K562 (cell line): ENCODE measurements around the gene MED20. TPM values are rescaled to one million over a fixed set of nuclear protein-coding genes. Genes with fewer than 3 reads are reported as not detected.

ENCODE experiments used
- BMI1 ChIP-seq: fragments of 150-350 bp; IDR thresholded peaks from 2 replicates; pipeline ENCODE4 v1.6.1; 2014; ENCODE audit warnings: low read length
- CCNT2 ChIP-seq: IDR thresholded peaks from 2 replicates; pipeline ENCODE4 v1.6.1; 2011; ENCODE audit warnings: borderline replicate concordance, low read depth, mild to moderate bottlenecking, moderate library complexity, mixed read lengths, low read length; ENCODE audit not compliant: insufficient read length; ENCODE audit errors: extremely low read depth
- CEBPG ChIP-seq, 3 experiments: fragments of 200-800 bp in 1 of 3; sonication (Bioruptor generic) in 1 of 3; sonication (generic) in 1 of 3; formaldehyde crosslinking in 1 of 3; IDR thresholded peaks in 2 of 3; conservative IDR thresholded peaks in 1 of 3; 2 replicates each; pipeline versions ENCODE4 v1.6.1 to v1.8.0; 2016 to 2022; ENCODE audit warnings: missing compliant biosample characterization in 2 of 3, missing genetic modification characterization in 2 of 3, mild to moderate bottlenecking in 1 of 3, missing genetic modification reagents in 1 of 3
- HMGN3 ChIP-seq: IDR thresholded peaks from 2 replicates; pipeline ENCODE4 v1.6.1; 2011; ENCODE audit warnings: borderline replicate concordance, low read depth, mild to moderate bottlenecking, mixed read lengths, low read length; ENCODE audit not compliant: insufficient read length; ENCODE audit errors: extremely low read depth
- KDM2B ChIP-seq: fragments of 250-450 bp; sonication (Bioruptor Pico); IDR thresholded peaks from 2 replicates; pipeline ENCODE4 v1.8.0; 2021; ENCODE audit warnings: mild to moderate bottlenecking, moderate library complexity
- L3MBTL2 ChIP-seq: fragments of 450-650 bp; IDR thresholded peaks from 2 replicates; pipeline ENCODE4 v1.6.1; 2016; ENCODE audit warnings: mild to moderate bottlenecking, moderate library complexity
- MAFG ChIP-seq: fragments of 450-650 bp; conservative IDR thresholded peaks from 2 replicates; pipeline ENCODE4 v1.6.1; 2016; ENCODE audit warnings: missing genetic modification characterization, missing compliant biosample characterization
- NONO ChIP-seq, 2 experiments: fragments of 200-400 bp in 1 of 2; fragments of 450-650 bp in 1 of 2; formaldehyde crosslinking in 1 of 2; IDR thresholded peaks; 2 replicates each; pipeline ENCODE4 v1.6.1; 2017; ENCODE audit warnings: low read depth in 2 of 2, mild to moderate bottlenecking in 2 of 2, moderate library complexity in 2 of 2, low read length in 1 of 2
- POLR2H ChIP-seq: IDR thresholded peaks from 2 replicates; pipeline ENCODE4 v1.6.1; 2016; ENCODE audit warnings: missing genetic modification characterization, low read depth, mild to moderate bottlenecking, control low read depth, missing compliant biosample characterization, moderate library complexity
- PTRF ChIP-seq: fragments of 450-650 bp; IDR thresholded peaks from 2 replicates; pipeline ENCODE4 v1.6.1; 2016; ENCODE audit warnings: mild to moderate bottlenecking, missing genetic modification characterization, missing compliant biosample characterization
- PURB ChIP-seq: sonication (generic); formaldehyde crosslinking; IDR thresholded peaks from 2 replicates; pipeline ENCODE4 v1.9.0; 2021; ENCODE audit warnings: low read depth, mild to moderate bottlenecking, missing genetic modification reagents
- RNF2 ChIP-seq: sonication (generic); IDR thresholded peaks from 2 replicates; pipeline ENCODE4 v1.6.1; 2016
- ZNF3 ChIP-seq: fragments of 250-450 bp; sonication (Bioruptor Pico); IDR thresholded peaks from 2 replicates; pipeline ENCODE4 v1.5.0; 2021; ENCODE audit warnings: mild to moderate bottlenecking, moderate library complexity
- polyA plus RNA-seq, 8 experiments: library from polyadenylated mRNA; depleted of rRNA in 4 of 8; stranded (reverse) in 5 of 8; unstranded in 3 of 8; fragments of >200 nt; fragmentation: Nextera tagmentation in 2 of 8; fragmentation: Illumina TruSeq in 1 of 8; extraction: Ambion mirVana in 2 of 8; extraction: Trizol in 1 of 8; gene quantifications; 2 replicates each; pipeline versions ENCODE4 v1.2.1 to v1.2.3, GENCODE V29; 2011 to 2014; ENCODE audit warnings: inconsistent platforms in 1 of 8, missing spikeins in 1 of 8
- total RNA-seq, 7 experiments: library from RNA; depleted of rRNA in 6 of 7; stranded (reverse); fragments of >200 nt in 6 of 7; fragmentation: Illumina TruSeq in 2 of 7; extraction: Trizol in 2 of 7; gene quantifications; 2 replicates each; pipeline versions ENCODE4 v1.2.1 to v1.2.3, GENCODE V29; 2011 to 2021; ENCODE audit warnings: low replicate concordance in 1 of 7
- TF ChIP-seq, protein P1 (sequence below): sonication (generic); formaldehyde crosslinking; IDR thresholded peaks from 2 replicates; pipeline ENCODE4 v1.8.0; 2023; ENCODE audit warnings: missing genetic modification reagents, mild to moderate bottlenecking, borderline replicate concordance
- TF ChIP-seq, protein P2 (sequence below), 3 experiments: fragments of 200-800 bp in 1 of 3; fragments of 250-450 bp in 1 of 3; fragments of 450-650 bp in 1 of 3; sonication (Bioruptor Pico) in 1 of 3; sonication (Bioruptor generic) in 1 of 3; formaldehyde crosslinking in 1 of 3; IDR thresholded peaks; 2 replicates each; pipeline versions ENCODE4 v1.6.1 to v1.8.0; 2016 to 2022; ENCODE audit warnings: mild to moderate bottlenecking in 2 of 3, missing genetic modification characterization in 2 of 3, missing compliant biosample characterization in 1 of 3, moderate library complexity in 1 of 3
- TF ChIP-seq, protein P3 (sequence below): IDR thresholded peaks from 2 replicates; pipeline ENCODE4 v1.6.1; 2014; ENCODE audit warnings: antibody characterized with exemption

The MED20 gene
- total and polyA plus RNA-seq, 9 of the 15 experiments (the other 6 are each of a cell fraction or from before 2014, with no cell fraction given): 27.3 to 80.9 (median 46.0) TPM

DNA sequence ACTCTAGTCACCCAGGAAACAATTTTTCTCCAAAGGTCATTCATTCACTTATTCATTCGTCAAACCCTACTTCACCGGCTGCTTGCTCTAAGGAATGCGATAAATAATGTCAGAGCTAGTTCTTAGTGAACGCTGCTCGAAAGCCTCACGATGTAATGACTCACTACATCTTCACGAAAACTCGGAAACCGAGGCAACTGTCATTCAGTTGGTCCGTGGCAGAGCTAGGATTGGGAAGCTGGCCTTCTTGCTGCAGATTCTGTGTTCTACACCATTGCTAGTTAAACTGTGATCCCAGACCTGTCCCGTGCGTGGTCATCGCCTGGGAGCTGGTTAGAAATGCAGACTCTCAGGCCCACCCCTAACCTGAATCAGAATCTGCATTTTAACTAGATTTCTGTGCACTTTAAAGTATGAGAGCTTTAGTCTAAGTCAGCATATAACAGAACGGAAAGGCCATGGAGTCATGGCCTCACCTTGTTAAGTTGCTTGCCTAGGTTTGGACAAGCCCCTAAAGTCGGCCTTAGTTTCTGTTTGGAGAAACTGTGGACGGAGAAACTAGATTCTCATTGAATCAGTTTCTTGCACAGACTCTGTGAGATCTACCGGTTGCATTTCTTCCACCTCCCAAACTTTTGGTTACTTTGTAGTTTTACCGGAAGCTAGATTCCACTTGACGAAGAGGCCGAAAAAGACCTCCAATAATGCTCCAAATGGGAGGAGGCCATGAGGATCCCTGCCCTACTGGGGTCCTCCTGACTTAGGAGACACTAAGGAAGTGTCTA lies 21.3 kb upstream of the MED20 start (continued):
- TF ChIP-seq MAFG: no peak; the same call in none of the 2 replicates
- no peak for TF ChIP-seq KDM2B (CRISPR knock-in tag)
- TF ChIP-seq, protein P1, sequence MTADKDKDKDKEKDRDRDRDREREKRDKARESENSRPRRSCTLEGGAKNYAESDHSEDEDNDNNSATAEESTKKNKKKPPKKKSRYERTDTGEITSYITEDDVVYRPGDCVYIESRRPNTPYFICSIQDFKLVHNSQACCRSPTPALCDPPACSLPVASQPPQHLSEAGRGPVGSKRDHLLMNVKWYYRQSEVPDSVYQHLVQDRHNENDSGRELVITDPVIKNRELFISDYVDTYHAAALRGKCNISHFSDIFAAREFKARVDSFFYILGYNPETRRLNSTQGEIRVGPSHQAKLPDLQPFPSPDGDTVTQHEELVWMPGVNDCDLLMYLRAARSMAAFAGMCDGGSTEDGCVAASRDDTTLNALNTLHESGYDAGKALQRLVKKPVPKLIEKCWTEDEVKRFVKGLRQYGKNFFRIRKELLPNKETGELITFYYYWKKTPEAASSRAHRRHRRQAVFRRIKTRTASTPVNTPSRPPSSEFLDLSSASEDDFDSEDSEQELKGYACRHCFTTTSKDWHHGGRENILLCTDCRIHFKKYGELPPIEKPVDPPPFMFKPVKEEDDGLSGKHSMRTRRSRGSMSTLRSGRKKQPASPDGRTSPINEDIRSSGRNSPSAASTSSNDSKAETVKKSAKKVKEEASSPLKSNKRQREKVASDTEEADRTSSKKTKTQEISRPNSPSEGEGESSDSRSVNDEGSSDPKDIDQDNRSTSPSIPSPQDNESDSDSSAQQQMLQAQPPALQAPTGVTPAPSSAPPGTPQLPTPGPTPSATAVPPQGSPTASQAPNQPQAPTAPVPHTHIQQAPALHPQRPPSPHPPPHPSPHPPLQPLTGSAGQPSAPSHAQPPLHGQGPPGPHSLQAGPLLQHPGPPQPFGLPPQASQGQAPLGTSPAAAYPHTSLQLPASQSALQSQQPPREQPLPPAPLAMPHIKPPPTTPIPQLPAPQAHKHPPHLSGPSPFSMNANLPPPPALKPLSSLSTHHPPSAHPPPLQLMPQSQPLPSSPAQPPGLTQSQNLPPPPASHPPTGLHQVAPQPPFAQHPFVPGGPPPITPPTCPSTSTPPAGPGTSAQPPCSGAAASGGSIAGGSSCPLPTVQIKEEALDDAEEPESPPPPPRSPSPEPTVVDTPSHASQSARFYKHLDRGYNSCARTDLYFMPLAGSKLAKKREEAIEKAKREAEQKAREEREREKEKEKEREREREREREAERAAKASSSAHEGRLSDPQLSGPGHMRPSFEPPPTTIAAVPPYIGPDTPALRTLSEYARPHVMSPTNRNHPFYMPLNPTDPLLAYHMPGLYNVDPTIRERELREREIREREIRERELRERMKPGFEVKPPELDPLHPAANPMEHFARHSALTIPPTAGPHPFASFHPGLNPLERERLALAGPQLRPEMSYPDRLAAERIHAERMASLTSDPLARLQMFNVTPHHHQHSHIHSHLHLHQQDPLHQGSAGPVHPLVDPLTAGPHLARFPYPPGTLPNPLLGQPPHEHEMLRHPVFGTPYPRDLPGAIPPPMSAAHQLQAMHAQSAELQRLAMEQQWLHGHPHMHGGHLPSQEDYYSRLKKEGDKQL (CRISPR knock-in tag): no peak
- no peak for TF ChIP-seq PTRF (tag)
- no peak for TF ChIP-seq L3MBTL2
- TF ChIP-seq ZNF3 (CRISPR knock-in tag): peak; percentile 94
- TF ChIP-seq PURB (CRISPR knock-in tag): no peak
- no peak for TF ChIP-seq POLR2H (tag)
- TF ChIP-seq CCNT2: no peak
- no peak for TF ChIP-seq BMI1
- TF ChIP-seq HMGN3: no peak
- no peak for TF ChIP-seq NONO (IDR thresholded peaks at IDR 0.05; ENCODE audit: low read depth in 2 of 2, low read length in 1 of 2)
- TF ChIP-seq, protein P2, sequence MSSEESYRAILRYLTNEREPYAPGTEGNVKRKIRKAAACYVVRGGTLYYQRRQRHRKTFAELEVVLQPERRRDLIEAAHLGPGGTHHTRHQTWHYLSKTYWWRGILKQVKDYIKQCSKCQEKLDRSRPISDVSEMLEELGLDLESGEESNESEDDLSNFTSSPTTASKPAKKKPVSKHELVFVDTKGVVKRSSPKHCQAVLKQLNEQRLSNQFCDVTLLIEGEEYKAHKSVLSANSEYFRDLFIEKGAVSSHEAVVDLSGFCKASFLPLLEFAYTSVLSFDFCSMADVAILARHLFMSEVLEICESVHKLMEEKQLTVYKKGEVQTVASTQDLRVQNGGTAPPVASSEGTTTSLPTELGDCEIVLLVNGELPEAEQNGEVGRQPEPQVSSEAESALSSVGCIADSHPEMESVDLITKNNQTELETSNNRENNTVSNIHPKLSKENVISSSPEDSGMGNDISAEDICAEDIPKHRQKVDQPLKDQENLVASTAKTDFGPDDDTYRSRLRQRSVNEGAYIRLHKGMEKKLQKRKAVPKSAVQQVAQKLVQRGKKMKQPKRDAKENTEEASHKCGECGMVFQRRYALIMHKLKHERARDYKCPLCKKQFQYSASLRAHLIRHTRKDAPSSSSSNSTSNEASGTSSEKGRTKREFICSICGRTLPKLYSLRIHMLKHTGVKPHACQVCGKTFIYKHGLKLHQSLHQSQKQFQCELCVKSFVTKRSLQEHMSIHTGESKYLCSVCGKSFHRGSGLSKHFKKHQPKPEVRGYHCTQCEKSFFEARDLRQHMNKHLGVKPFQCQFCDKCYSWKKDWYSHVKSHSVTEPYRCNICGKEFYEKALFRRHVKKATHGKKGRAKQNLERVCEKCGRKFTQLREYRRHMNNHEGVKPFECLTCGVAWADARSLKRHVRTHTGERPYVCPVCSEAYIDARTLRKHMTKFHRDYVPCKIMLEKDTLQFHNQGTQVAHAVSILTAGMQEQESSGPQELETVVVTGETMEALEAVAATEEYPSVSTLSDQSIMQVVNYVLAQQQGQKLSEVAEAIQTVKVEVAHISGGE (CRISPR knock-in tag; IDR thresholded peaks at IDR 0.05): no peak
- no peak for TF ChIP-seq RNF2
- TF ChIP-seq, protein P3, sequence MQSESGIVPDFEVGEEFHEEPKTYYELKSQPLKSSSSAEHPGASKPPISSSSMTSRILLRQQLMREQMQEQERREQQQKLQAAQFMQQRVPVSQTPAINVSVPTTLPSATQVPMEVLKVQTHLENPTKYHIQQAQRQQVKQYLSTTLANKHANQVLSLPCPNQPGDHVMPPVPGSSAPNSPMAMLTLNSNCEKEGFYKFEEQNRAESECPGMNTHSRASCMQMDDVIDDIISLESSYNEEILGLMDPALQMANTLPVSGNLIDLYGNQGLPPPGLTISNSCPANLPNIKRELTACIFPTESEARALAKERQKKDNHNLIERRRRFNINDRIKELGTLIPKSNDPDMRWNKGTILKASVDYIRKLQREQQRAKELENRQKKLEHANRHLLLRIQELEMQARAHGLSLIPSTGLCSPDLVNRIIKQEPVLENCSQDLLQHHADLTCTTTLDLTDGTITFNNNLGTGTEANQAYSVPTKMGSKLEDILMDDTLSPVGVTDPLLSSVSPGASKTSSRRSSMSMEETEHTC: no peak
- no peak for TF ChIP-seq CEBPG (CRISPR knock-in tag; IDR thresholded peaks at IDR 0.05)
- TF ChIP-seq CEBPG (tag; conservative IDR thresholded peaks at IDR 0.05 in 1 of 2, IDR thresholded peaks at IDR 0.05 in 1 of 2): no peak
